Measurements from ENCODE around the gene LSR.
"Not testable (repeated sequence)": the region's sequence is repeated elsewhere in the genome, so short reads cannot be mapped to it uniquely, and the experiment has no call there.

LSR gene

GRCh38 chr19:35267353-35267817, 18.6 kb downstream of the LSR start:
- DNase-seq (ENCODE audit: low read depth in 2 of 2), result peak in 1 of 2 donors; percentile 21

GRCh38 chr19:35267818-35268535, 19.2 kb downstream of the LSR start:
- DNase-seq (ENCODE audit: low read depth in 2 of 2), result peak; percentile 62 to 69

GRCh38 chr19:35268536-35269437, 20.0 kb downstream of the LSR start, which contains the start of gene USF2:
TSS of gene USF2 (plus strand) at chr19:35268962. CDS start at chr19:35269102, 140 bp downstream.
- DNase-seq (ENCODE audit: low read depth in 2 of 2), result peak; percentile 47 to 61

GRCh38 chr19:35269438-35270117, 20.8 kb downstream of the LSR start:
- DNase-seq (ENCODE audit: low read depth in 2 of 2), result peak; percentile 61 to 76

GRCh38 chr19:35270381-35270811, 21.6 kb downstream of the LSR start:
- DNase-seq (ENCODE audit: low read depth in 2 of 2), result no peak

GRCh38 chr19:35271546-35271945, 22.7 kb downstream of the LSR start:
- no peak for DNase-seq (ENCODE audit: low read depth in 2 of 2)

GRCh38 chr19:35272122-35272719, 23.4 kb downstream of the LSR start:
- DNase-seq (ENCODE audit: low read depth in 2 of 2), result no peak

GRCh38 chr19:35272954-35273649, 24.3 kb downstream of the LSR start:
- no peak for DNase-seq (ENCODE audit: low read depth in 2 of 2)

- DNase-seq (ENCODE audit: low read depth in 2 of 2), result no peak
Observed at GRCh38 chr19:35273686-35274259, 25.0 kb downstream of the LSR start.

GRCh38 chr19:35274323-35274722, 25.5 kb downstream of the LSR start:
- no peak for DNase-seq (ENCODE audit: low read depth in 2 of 2)

- no peak for DNase-seq (ENCODE audit: low read depth in 2 of 2)
Observed at GRCh38 chr19:35276706-35277281, 28.0 kb downstream of the LSR start.

- DNase-seq (ENCODE audit: low read depth in 2 of 2), result no peak
Observed at GRCh38 chr19:35278578-35279284, 29.9 kb downstream of the LSR start.

GRCh38 chr19:35279374-35279773, 30.6 kb downstream of the LSR start:
- no peak for DNase-seq (ENCODE audit: low read depth in 2 of 2)

- no peak for DNase-seq (ENCODE audit: low read depth in 2 of 2)
Observed at GRCh38 chr19:35279985-35280821, 31.4 kb downstream of the LSR start.

- DNase-seq (ENCODE audit: low read depth in 2 of 2), result no peak
Observed at GRCh38 chr19:35281303-35281702, 32.5 kb downstream of the LSR start.

GRCh38 chr19:35284153-35285094, 35.6 kb downstream of the LSR start:
- no peak for DNase-seq (ENCODE audit: low read depth in 2 of 2)

- DNase-seq (ENCODE audit: low read depth in 2 of 2), result no peak
Observed at GRCh38 chr19:35285095-35285449, 36.3 kb downstream of the LSR start.

- not testable (repeated sequence) for DNase-seq (ENCODE audit: low read depth in 2 of 2)
Observed at GRCh38 chr19:35285465-35285864, 36.7 kb downstream of the LSR start.

Measured in stimulated activated CD4-positive, alpha-beta T cell treated with anti-CD3 and anti-CD28 coated beads, Interleukin-4, amount 100 ng/mL, for 48 hours (primary cell).